Keratinocyte (primary cell): ENCODE data around the gene ITGAD. TPM values are rescaled to one million over a fixed set of nuclear protein-coding genes. Genes with fewer than 3 reads are reported as not detected.
A peak's percentile ranks its signal among the peaks of the same experiment; 100 is the strongest.

Experiments
- DNase-seq: peaks from one replicate; pipeline ENCODE4 v3.0.0-alpha.2; 2011; ENCODE audit warnings: low read depth, missing footprints, low spot score
- FAIRE-seq: peaks from 2 replicates; lab custom pipeline; 2011; peaks lifted over from hg19 to GRCh38; lab: Jason Lieb, UNC
- H2AFZ ChIP-seq: 2 replicates; pipeline ENCODE4 v1.6.0; 2012; ENCODE audit warnings: low read length, control low read depth, inconsistent platforms; ENCODE audit not compliant: control insufficient read depth
- H3K27ac ChIP-seq: 2 replicates; pipeline ENCODE4 v1.5.1; 2011; ENCODE audit warnings: low read length; ENCODE audit not compliant: control insufficient read depth, insufficient read depth
- H3K27me3 ChIP-seq: 3 replicates; pipeline ENCODE4 v1.6.0; 2011; ENCODE audit warnings: low read length; ENCODE audit not compliant: control insufficient read depth, insufficient read depth; ENCODE audit errors: extremely low read depth
- H3K36me3 ChIP-seq, 2 experiments: 2 replicates in 1 of 2; 3 replicates in 1 of 2; pipeline ENCODE4 v1.5.1; 2011; ENCODE audit warnings: low read length in 2 of 2, mild to moderate bottlenecking in 1 of 2; ENCODE audit not compliant: control insufficient read depth in 2 of 2, insufficient read depth in 2 of 2; ENCODE audit errors: extremely low read depth in 1 of 2
- H3K4me1 ChIP-seq: 3 replicates; pipeline ENCODE4 v1.5.1; 2011; ENCODE audit warnings: low read length; ENCODE audit not compliant: control insufficient read depth, insufficient read depth; ENCODE audit errors: extremely low read depth
- H3K4me2 ChIP-seq: 3 replicates; pipeline ENCODE4 v1.6.0; 2011; ENCODE audit warnings: low read depth, low read length; ENCODE audit not compliant: control insufficient read depth, insufficient read depth; ENCODE audit errors: extremely low read depth
- H3K4me3 ChIP-seq, 3 experiments: fragments of 200-600 bp in 1 of 3; sonication (generic) in 1 of 3; 2 replicates in 2 of 3; 3 replicates in 1 of 3; pipeline ENCODE4 v1.5.1; 2011 to 2016; ENCODE audit warnings: low read length in 3 of 3, mild to moderate bottlenecking in 3 of 3, control low read depth in 2 of 3, inconsistent platforms in 1 of 3, low read depth in 1 of 3, mixed read lengths in 1 of 3, mixed run types in 1 of 3, moderate library complexity in 1 of 3; ENCODE audit not compliant: control insufficient read depth in 2 of 3, insufficient read depth in 2 of 3; ENCODE audit errors: extremely low read depth in 1 of 3
- H3K79me2 ChIP-seq: 2 replicates; pipeline ENCODE4 v1.6.0; 2012; ENCODE audit warnings: low read length; ENCODE audit not compliant: control insufficient read depth, insufficient read depth
- H3K9ac ChIP-seq: 3 replicates; pipeline ENCODE4 v1.6.0; 2011; ENCODE audit warnings: low read length; ENCODE audit not compliant: control insufficient read depth, insufficient read depth; ENCODE audit errors: extremely low read depth
- H3K9me1 ChIP-seq: 3 replicates; pipeline ENCODE4 v1.6.0; 2011; ENCODE audit warnings: low read length; ENCODE audit not compliant: control insufficient read depth, insufficient read depth; ENCODE audit errors: extremely low read depth
- H3K9me3 ChIP-seq: 2 replicates; pipeline ENCODE4 v1.5.1; 2012; ENCODE audit warnings: low read depth, low read length; ENCODE audit not compliant: control insufficient read depth
- H4K20me1 ChIP-seq: 3 replicates; pipeline ENCODE4 v1.6.0; 2011; ENCODE audit warnings: low read length; ENCODE audit not compliant: control insufficient read depth, insufficient read depth; ENCODE audit errors: extremely low read depth
- EZH2 ChIP-seq: IDR thresholded peaks from one replicate; pipeline ENCODE4 v1.6.1; 2012; ENCODE audit warnings: inconsistent platforms, mild to moderate bottlenecking, low read length, moderate library complexity
- dilution Hi-C: fragments of 300-500 bp; cut with MboI; formaldehyde crosslinking; loops from one replicate; pipeline ENCODE4 v1.7.0; 2020; ENCODE audit warnings: low sequenced_read_pairs; ENCODE audit not compliant: extremely low pct_ligation_motif_present
- polyA plus RNA-seq, 5 experiments: library from polyadenylated mRNA; depleted of rRNA in 3 of 5; stranded (reverse) in 3 of 5; stranded (forward) in 1 of 5; unstranded in 1 of 5; fragments of >200 nt; gene quantifications; 1 replicate in 1 of 5; 2 replicates in 3 of 5; 3 replicates in 1 of 5; pipeline versions ENCODE4 v1.2.1 to v1.2.3, GENCODE V29; 2011 to 2012; ENCODE audit warnings: missing spikeins in 2 of 5, low read depth in 1 of 5, low replicate concordance in 1 of 5
- TF ChIP-seq, protein P1 (sequence below), 3 experiments: IDR thresholded peaks in 1 of 3; conservative IDR thresholded peaks in 1 of 3; optimal IDR thresholded peaks in 1 of 3; 2 replicates in 2 of 3; 3 replicates in 1 of 3; pipeline versions ENCODE3 to v1.5.1; 2011; ENCODE audit warnings: low read length in 3 of 3, mild to moderate bottlenecking in 3 of 3, moderate library complexity in 2 of 3, control low read depth in 1 of 3, inconsistent platforms in 1 of 3; ENCODE audit not compliant: insufficient read depth in 2 of 3; ENCODE audit errors: extremely low read depth in 1 of 3

Gene ITGAD
- polyA plus RNA-seq, 1 donor (not counting 4 experiments of a cell fraction or from before 2014, with no cell fraction given) = not detected

DNA sequence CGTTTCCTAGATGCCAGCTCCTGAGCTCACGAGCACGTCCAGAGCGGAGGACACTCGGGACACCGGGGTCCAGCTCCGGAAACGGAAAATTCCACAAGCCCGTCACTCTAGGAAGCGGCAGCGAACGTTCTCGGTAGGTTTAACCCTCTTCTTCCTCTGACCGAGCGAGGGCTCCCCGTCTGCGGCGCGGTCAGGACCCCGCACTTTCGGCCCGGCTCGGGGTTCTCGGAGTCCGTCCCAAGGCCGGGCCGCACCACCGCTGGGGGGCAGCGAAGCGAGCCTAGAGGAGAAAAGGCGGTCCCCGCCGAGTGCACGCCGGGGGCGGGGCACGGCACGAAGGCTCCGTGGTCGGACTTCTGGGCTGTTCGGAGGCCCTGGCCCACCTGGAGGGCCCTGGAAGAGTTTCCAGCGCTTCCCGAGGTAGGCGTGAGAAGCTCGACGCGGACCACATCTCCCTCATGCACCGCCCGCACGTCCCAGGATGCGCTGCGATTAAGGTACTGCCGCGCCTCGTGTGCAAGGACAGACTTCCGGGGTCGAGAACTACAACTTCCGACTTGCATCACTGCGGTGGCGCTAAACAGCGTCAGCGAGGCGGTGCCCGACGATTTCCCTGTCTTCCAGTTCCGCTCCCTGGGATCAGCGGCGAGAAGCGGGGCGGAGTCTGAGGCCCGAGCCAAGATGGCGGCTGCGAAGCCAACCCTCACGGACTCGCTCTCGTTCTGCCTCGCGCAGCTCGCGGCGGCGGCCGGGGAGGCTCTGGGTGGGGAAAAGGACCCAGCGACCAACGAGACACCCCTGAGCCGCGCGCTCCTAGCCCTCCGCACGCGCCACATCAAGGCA lies 65.9 kb downstream of the ITGAD start, which contains the start of gene ARMC5:
Gene ARMC5, plus strand, starts transcription at position 658 of the 843 bp plus-strand sequence. Its CDS starts 24 bp downstream, at position 682.
- TF ChIP-seq, protein P1, sequence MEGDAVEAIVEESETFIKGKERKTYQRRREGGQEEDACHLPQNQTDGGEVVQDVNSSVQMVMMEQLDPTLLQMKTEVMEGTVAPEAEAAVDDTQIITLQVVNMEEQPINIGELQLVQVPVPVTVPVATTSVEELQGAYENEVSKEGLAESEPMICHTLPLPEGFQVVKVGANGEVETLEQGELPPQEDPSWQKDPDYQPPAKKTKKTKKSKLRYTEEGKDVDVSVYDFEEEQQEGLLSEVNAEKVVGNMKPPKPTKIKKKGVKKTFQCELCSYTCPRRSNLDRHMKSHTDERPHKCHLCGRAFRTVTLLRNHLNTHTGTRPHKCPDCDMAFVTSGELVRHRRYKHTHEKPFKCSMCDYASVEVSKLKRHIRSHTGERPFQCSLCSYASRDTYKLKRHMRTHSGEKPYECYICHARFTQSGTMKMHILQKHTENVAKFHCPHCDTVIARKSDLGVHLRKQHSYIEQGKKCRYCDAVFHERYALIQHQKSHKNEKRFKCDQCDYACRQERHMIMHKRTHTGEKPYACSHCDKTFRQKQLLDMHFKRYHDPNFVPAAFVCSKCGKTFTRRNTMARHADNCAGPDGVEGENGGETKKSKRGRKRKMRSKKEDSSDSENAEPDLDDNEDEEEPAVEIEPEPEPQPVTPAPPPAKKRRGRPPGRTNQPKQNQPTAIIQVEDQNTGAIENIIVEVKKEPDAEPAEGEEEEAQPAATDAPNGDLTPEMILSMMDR (optimal IDR thresholded peaks at IDR 0.05 in 1 of 3, IDR thresholded peaks at IDR 0.05 in 1 of 3, conservative IDR thresholded peaks at IDR 0.05 in 1 of 3; ENCODE audit: extremely low read depth in 1 of 3, insufficient read depth in 2 of 3, low read length in 3 of 3) = peak in 2 of 3 experiments; percentile 60 to 63
- no peak for TF ChIP-seq EZH2
- H3K4me2 ChIP-seq = peak within 1 kb of the TSS; percentile 100
- dilution Hi-C loops = no loop called here

DNA sequence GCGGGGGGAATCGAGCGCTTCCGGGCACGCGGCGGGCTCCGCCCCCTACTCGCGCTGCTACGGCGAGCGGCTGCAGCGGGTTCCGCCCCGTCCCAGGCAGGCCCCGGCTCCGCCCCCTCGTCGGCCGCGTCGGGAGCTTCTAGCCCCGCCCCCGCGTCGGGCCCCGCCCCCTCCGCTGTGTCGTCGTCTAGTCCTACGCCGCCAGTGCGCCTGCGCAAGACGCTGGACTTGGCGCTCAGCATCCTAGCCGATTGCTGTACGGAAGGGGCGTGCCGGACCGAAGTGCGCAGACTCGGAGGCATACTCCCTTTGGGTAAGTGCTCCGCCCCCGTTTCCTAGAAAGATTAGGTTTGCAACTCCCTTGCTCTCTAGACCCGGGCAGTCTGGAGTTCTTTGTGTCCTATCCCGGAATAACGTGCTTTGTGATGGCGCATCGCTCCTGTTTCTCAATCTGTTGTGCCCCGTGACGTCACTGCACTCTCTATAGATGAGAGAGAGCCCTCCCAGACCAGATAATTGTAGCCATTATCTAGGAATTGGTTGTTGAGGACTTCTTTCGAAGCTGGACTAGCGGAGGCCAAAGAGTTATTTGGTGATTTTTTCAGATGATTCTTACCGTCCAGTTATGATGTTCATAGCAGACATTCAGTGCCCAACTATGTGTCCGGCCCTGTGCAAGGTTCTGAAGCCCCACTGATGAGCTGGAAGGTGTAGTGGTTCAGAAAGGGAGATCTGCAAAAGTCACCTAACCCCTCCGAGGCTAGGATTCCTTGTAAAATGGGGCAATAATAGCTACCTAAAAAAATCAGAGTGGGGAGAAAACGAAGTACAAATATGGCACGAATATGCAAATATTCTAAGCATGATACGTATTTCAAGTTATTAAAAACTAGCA lies 66.8 kb downstream of the ITGAD start:
- H4K20me1 ChIP-seq = peaks cover 9% of the 10 kb centered on the region
- H3K4me2 ChIP-seq = peak overlapping the region; percentile 100
- H3K4me1 ChIP-seq = peaks cover 42% of the 10 kb centered on the region
- dilution Hi-C loops = no loop called here
- peak overlapping the region; percentile 75 to 96 (median 95) for H3K4me3 ChIP-seq
- H3K27me3 ChIP-seq = no peaks in the 10 kb centered on the region
- peaks cover 39% of the 10 kb centered on the region for H3K79me2 ChIP-seq
- peaks cover 2% of the 10 kb centered on the region for H3K9me1 ChIP-seq
- H2AFZ ChIP-seq = peak overlapping the region; percentile 96
- TF ChIP-seq, protein P1 (optimal IDR thresholded peaks at IDR 0.05 in 1 of 3, IDR thresholded peaks at IDR 0.05 in 1 of 3, conservative IDR thresholded peaks at IDR 0.05 in 1 of 3; ENCODE audit: extremely low read depth in 1 of 3, insufficient read depth in 2 of 3, low read length in 3 of 3) = no peak
- TF ChIP-seq EZH2 = no peak
- H3K36me3 ChIP-seq = peaks cover 10 to 24% of the 10 kb centered on the region in 2 experiments
- peak overlapping the region; percentile 99 for H3K27ac ChIP-seq
- peak overlapping the region; percentile 94 for H3K9ac ChIP-seq
- no peaks in the 10 kb centered on the region for H3K9me3 ChIP-seq
- peak; percentile 94 for DNase-seq
- FAIRE-seq = peak; percentile 64

More for the DNA sequence above, 65.9 kb downstream of the ITGAD start, which contains the start of gene ARMC5:
- peak within 1 kb of the TSS; percentile 96 for H2AFZ ChIP-seq
- peaks cover 7 to 24% of the 10 kb centered on the region in 2 experiments for H3K36me3 ChIP-seq
- H3K4me3 ChIP-seq = peak within 1 kb of the TSS; percentile 75 to 96 (median 95)
- FAIRE-seq = peak; percentile 67
- DNase-seq = peak; percentile 89
- peaks cover 9% of the 10 kb centered on the region for H4K20me1 ChIP-seq
- H3K27ac ChIP-seq = peak within 1 kb of the TSS; percentile 99
- H3K9me1 ChIP-seq = peaks cover 2% of the 10 kb centered on the region
- H3K79me2 ChIP-seq = peaks cover 40% of the 10 kb centered on the region
- no peaks in the 10 kb centered on the region for H3K27me3 ChIP-seq
- H3K9me3 ChIP-seq = no peaks in the 10 kb centered on the region
- H3K4me1 ChIP-seq = peaks cover 48% of the 10 kb centered on the region
- H3K9ac ChIP-seq = peak within 1 kb of the TSS; percentile 94
